ACC112 (cell line): ENCODE results near the gene CCDC92B.

ENCODE experiments used
- H2AFZ ChIP-seq: fragments of 200-600 bp; sonication (generic); one replicate; pipeline ENCODE4 v1.6.0; 2017; ENCODE audit warnings: antibody characterized with exemption, low read length; ENCODE audit not compliant: unreplicated experiment
- H3K27ac ChIP-seq: fragments of 200-600 bp; sonication (generic); 2 replicates; pipeline ENCODE4 v1.5.1; 2014; ENCODE audit warnings: low read depth, mild to moderate bottlenecking, antibody characterized with exemption, low read length, moderate library complexity
- H3K27me3 ChIP-seq: fragments of 200-600 bp; sonication (generic); 2 replicates; pipeline ENCODE4 v1.6.1; 2014; ENCODE audit warnings: mild to moderate bottlenecking, antibody characterized with exemption, low read length, moderate library complexity, mixed read lengths; ENCODE audit not compliant: insufficient read depth
- H3K36me3 ChIP-seq: fragments of 200-600 bp; sonication (generic); 2 replicates; pipeline ENCODE4 v1.6.1; 2016; ENCODE audit warnings: mild to moderate bottlenecking, antibody characterized with exemption, low read length, moderate library complexity, mixed read lengths; ENCODE audit not compliant: insufficient read depth
- H3K4me1 ChIP-seq: fragments of 200-600 bp; sonication (generic); one replicate; pipeline ENCODE4 v1.6.1; 2016; ENCODE audit warnings: low read length, mixed read lengths; ENCODE audit not compliant: insufficient read depth, unreplicated experiment, control insufficient read depth
- H3K4me3 ChIP-seq: fragments of 200-600 bp; sonication (generic); 2 replicates; pipeline ENCODE4 v1.5.1; 2014; ENCODE audit warnings: mild to moderate bottlenecking, low read depth, low read length
- H3K79me2 ChIP-seq: fragments of 200-600 bp; sonication (generic); one replicate; pipeline ENCODE4 v1.6.0; 2016; ENCODE audit warnings: low read length; ENCODE audit not compliant: control insufficient read depth, unreplicated experiment, insufficient read depth

Gene CCDC92B

GRCh38 chr17:2694381-2695242 lies 54.8 kb downstream of the CCDC92B start:
- no peak overlapping the region for H3K27ac ChIP-seq
- H3K27me3 ChIP-seq: no peaks in the 10 kb centered on the region

GRCh38 chr17:2693561-2694380 lies 55.7 kb downstream of the CCDC92B start:
- Histone ChIP-seq H3K4me1 (no peaks in the 10 kb centered on the region), H3K27me3 (no peaks in the 10 kb centered on the region), H2AFZ (no peak overlapping the region), H3K4me3 (no peak overlapping the region), H3K79me2 (no peaks in the 10 kb centered on the region), H3K27ac (no peak overlapping the region), H3K36me3 (peaks cover 14% of the 10 kb centered on the region; the same call in 1 of the 2 replicates)

More at GRCh38 chr17:2694381-2695242, 54.8 kb downstream of the CCDC92B start:
- H2AFZ ChIP-seq: no peak overlapping the region
- peaks cover 19% of the 10 kb centered on the region; the same call in 1 of the 2 replicates for H3K36me3 ChIP-seq
- H3K4me3 ChIP-seq: no peak overlapping the region
- H3K79me2 ChIP-seq: no peaks in the 10 kb centered on the region
- no peaks in the 10 kb centered on the region for H3K4me1 ChIP-seq

GRCh38 chr17:2692781-2693135 lies 56.7 kb downstream of the CCDC92B start:
- Histone ChIP-seq H3K4me3 (no peak overlapping the region), H3K27me3 (no peaks in the 10 kb centered on the region), H3K36me3 (peaks cover 6% of the 10 kb centered on the region; the same call in 1 of the 2 replicates), H3K27ac (no peak overlapping the region), H3K79me2 (no peaks in the 10 kb centered on the region), H3K4me1 (no peaks in the 10 kb centered on the region), H2AFZ (no peak overlapping the region)

- Histone ChIP-seq H3K4me1 (no peaks in the 10 kb centered on the region), H3K27ac (no peak overlapping the region), H3K36me3 (peaks cover 3% of the 10 kb centered on the region; the same call in 1 of the 2 replicates), H2AFZ (no peak overlapping the region), H3K4me3 (no peak overlapping the region), H3K27me3 (no peaks in the 10 kb centered on the region), H3K79me2 (no peaks in the 10 kb centered on the region)
Observed at GRCh38 chr17:2691965-2692780, 57.3 kb downstream of the CCDC92B start.

- Histone ChIP-seq H2AFZ (no peak overlapping the region), H3K27me3 (no peaks in the 10 kb centered on the region), H3K4me1 (no peaks in the 10 kb centered on the region), H3K79me2 (no peaks in the 10 kb centered on the region), H3K4me3 (no peak overlapping the region), H3K27ac (no peak overlapping the region), H3K36me3 (peaks cover 3% of the 10 kb centered on the region; the same call in 1 of the 2 replicates)
Observed at GRCh38 chr17:2691069-2691871, 58.2 kb downstream of the CCDC92B start.

GRCh38 chr17:2690165-2691068 lies 59.0 kb downstream of the CCDC92B start:
- Histone ChIP-seq H3K4me3 (no peak overlapping the region), H3K27me3 (no peaks in the 10 kb centered on the region), H3K36me3 (peaks cover 3% of the 10 kb centered on the region; the same call in 1 of the 2 replicates), H3K27ac (no peak overlapping the region), H2AFZ (no peak overlapping the region), H3K79me2 (no peaks in the 10 kb centered on the region), H3K4me1 (no peaks in the 10 kb centered on the region)

- Histone ChIP-seq H3K27me3 (no peaks in the 10 kb centered on the region), H2AFZ (no peak overlapping the region), H3K4me1 (no peaks in the 10 kb centered on the region), H3K36me3 (peaks cover 3% of the 10 kb centered on the region; the same call in 1 of the 2 replicates), H3K27ac (no peak overlapping the region), H3K79me2 (no peaks in the 10 kb centered on the region), H3K4me3 (no peak overlapping the region)
Observed at GRCh38 chr17:2689411-2690164, 59.9 kb downstream of the CCDC92B start.

GRCh38 chr17:2688351-2689342 lies 60.8 kb downstream of the CCDC92B start:
- Histone ChIP-seq H3K36me3 (peaks cover 9% of the 10 kb centered on the region; the same call in 1 of the 2 replicates), H3K27ac (no peak overlapping the region), H2AFZ (no peak overlapping the region), H3K4me3 (no peak overlapping the region), H3K4me1 (no peaks in the 10 kb centered on the region), H3K79me2 (no peaks in the 10 kb centered on the region), H3K27me3 (no peaks in the 10 kb centered on the region)
